ENCODE data around the gene CTSE. TPM values are rescaled to one million over a fixed set of nuclear protein-coding genes. Genes with fewer than 3 reads are reported as not detected.

CTSE gene
- total and polyA plus RNA-seq, 9 of the 15 experiments (the other 6 are each of a cell fraction or from before 2014, with no cell fraction given) = 0.04 to 0.18 (median 0.09) TPM; not detected in 4

- TF ChIP-seq FOXO4 (CRISPR knock-in tag; IDR thresholded peaks at IDR 0.05) (no peak), ZKSCAN3 (CRISPR knock-in tag; IDR thresholded peaks at IDR 0.05) (no peak), FIP1L1 (IDR thresholded peaks at IDR 0.05; ENCODE audit: low read depth, low read length, poor library complexity, severe bottlenecking) (no peak), FOXP1 (CRISPR knock-in tag; IDR thresholded peaks at IDR 0.05) (0 out of 2 replicates have a peak, but pooled peaks have one; percentile 34), NR3C1 (CRISPR knock-in tag; IDR thresholded peaks at IDR 0.05) (no peak), BRF2 (IDR thresholded peaks at IDR 0.05; ENCODE audit: borderline replicate concordance, insufficient read depth, insufficient read length) (no peak), ZNF174 (CRISPR knock-in tag; IDR thresholded peaks at IDR 0.05) (no peak), TFAM (CRISPR knock-in tag; conservative IDR thresholded peaks at IDR 0.05) (no peak), KAT8 (IDR thresholded peaks at IDR 0.05; ENCODE audit: low read depth) (no peak), POLR2H (tag; IDR thresholded peaks at IDR 0.05; ENCODE audit: low read depth) (no peak), USF2 (CRISPR knock-in tag; IDR thresholded peaks at IDR 0.05) (no peak), NR4A1 (CRISPR knock-in tag; IDR thresholded peaks at IDR 0.05) (no peak), NR4A1 (tag; IDR thresholded peaks at IDR 0.05) (no peak), MECOM (CRISPR knock-in tag; IDR thresholded peaks at IDR 0.05) (no peak), ZNF507 (tag; conservative IDR thresholded peaks at IDR 0.05) (no peak), MBD2 (IDR thresholded peaks at IDR 0.05; ENCODE audit: borderline replicate concordance, low read depth) (no peak), HNRNPLL (IDR thresholded peaks at IDR 0.05; ENCODE audit: low read depth, low read length, poor library complexity, severe bottlenecking) (no peak), RERE (CRISPR knock-in tag; IDR thresholded peaks at IDR 0.05; ENCODE audit: borderline replicate concordance) (no peak), DDX20 (tag; IDR thresholded peaks at IDR 0.05; ENCODE audit: low read depth) (no peak), HDGF (IDR thresholded peaks at IDR 0.05) (no peak), ZNF41 (CRISPR knock-in tag; conservative IDR thresholded peaks at IDR 0.05) (no peak)
These were observed 11.4 kb downstream of the CTSE start (continued) for GRCh38 chr1:206012086-206012859.
